GM21723 (cell line): ENCODE data around the gene ILKAP.

Source experiments
- ATAC-seq: cut with Tn5 transposase; IDR thresholded peaks from one replicate; pipeline ENCODE4 v1.9.1; 2021; ENCODE audit warnings: mild to moderate bottlenecking, moderate library complexity; ENCODE audit not compliant: unreplicated experiment

Gene ILKAP

DNA sequence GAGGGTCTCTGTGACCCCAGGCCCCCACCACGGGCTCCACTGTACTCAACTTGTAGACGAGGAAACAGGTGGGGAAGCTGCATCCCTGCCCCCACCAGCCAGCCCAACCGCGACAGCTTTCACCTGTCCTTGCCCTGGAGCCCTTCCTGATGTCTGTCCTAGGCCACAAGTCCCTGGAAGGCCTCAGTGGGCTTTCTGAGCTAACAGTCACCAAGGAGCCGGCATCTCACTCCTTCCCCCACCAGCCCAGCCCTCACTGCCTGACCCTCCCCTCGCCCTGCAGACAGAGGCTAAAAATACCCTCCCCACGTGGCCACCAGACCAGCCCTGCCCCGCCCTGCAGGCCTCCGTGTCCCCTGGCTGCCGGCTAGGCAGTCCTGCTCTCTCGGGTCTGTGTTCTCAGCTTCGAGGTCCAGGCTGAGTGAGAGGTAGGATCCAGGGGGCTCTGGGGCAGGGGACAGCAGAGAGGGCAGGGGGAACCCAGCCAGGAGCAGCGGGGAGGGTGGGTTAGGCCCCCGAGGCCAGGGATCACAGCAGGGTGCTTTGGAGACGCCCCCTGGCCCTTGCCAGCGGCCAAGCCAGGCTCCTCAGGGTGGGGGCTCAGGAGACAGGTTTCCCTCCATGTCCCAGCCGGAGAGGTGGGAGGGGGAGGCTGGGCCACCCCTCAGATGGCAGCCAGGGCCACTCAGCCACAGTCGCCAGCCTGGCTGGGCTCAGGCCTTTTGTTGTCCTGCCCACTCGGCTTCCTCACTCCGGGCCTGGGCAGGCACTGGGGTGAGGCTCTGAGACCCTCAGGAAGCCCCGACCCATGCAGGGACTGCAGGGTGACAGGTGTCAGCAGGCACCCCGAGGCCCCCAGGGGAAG lies 64.9 kb downstream of the ILKAP start, which contains the start of gene KLHL30:
KLHL30 (plus strand) TSS at position 338 of the 865 bp plus-strand sequence. CDS start 2,087 bp downstream, outside the sequence.
- ATAC-seq = no peak

DNA sequence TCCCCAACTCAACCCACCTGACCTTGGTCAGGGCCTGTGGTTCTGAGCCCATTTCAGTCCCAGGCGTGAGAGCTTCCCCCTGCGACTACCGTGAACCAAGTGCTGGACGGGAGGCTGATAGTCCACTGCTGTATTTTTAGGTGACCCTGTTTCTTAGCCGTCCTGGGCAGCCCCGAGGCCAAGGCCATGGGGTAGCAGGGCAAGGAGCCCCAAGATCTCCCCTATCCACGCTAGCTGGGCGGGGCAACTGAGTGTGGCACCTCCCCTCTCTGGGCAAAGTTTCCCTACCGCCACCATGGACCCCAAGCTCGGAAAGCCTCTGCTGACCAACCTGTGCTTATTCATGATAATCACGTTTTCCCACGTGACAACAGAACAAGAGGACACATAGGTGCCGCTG lies 65.6 kb downstream of the ILKAP start:
- ATAC-seq = no peak

DNA sequence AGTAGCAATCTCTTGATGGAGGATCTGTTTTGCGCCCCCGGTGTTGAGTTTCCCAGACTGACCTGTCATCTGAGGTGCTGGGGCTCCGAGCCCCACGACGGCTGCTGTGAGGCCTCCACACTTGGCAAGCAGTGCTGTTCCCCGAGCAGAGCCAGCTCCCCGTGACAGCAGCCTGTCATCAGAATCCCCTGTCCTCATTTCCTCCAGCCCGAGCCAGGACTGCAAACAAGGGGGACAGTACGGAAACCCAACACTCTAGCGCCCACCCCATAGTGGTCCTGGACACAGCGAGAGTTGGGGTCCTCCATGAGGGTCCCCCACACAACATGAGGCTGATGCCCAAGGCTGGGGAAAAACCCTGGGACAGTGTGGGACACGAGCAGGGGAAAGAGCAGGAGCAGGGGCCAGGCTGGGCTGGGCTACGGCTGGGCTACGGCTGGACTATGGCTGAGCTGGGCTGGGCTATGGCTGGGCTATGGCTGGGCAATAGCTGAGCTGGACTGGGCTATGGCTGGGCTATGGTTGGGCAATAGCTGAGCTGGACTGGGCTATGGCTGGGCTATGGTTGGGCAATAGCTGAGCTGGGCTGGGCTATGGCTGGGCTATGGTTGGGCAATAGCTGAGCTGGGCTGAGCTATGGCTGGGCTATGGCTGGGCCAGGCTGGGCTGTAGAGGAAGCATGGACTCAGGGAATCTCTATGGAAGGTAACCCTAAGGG lies 66.5 kb downstream of the ILKAP start:
- ATAC-seq = no peak

DNA sequence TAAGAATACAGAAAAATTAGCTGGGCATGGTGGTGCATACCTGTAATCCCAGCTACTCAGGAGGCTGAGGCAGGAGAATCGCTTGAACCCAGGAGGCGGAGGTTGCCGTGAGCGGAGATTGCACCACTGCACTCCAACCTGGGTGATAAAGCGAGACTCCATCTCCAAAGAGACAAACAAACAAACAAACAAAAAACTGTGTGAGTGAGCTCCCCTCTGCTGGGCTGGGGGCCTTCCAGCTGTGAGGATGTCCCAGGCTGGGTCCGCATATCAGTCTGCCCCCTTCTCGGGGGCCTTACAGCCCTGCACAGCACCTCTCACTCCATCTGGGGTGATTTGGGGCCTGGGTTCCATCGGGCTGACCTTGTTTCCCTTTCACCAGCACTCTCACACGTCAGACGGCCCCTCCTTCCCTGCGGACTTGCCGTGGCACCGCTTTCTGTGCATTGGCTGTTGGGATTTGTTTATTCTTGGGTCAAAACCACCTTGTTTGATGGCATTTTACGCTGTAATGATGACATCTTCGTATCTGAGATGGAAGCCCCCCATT lies 67.8 kb downstream of the ILKAP start:
- ATAC-seq = no peak

DNA sequence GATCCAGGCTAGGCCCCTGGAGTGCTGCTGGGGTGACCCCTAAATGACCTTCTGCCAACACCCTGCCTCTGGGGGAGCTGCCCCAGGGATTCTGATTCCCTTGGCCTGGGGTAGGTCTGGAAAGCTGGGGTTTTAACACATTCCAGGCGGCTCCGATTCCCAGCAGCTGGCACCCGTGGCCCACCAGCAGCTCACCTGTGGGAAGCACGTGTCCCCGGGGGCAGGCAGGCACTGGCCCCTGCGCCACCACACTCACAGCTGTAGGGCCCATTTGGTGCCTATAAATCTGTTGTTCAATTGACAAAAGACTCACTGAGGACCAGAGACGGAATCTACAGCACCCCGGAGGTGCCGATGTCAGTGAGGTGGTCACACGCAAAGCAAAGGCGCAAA lies 69.1 kb downstream of the ILKAP start:
- no peak for ATAC-seq

DNA sequence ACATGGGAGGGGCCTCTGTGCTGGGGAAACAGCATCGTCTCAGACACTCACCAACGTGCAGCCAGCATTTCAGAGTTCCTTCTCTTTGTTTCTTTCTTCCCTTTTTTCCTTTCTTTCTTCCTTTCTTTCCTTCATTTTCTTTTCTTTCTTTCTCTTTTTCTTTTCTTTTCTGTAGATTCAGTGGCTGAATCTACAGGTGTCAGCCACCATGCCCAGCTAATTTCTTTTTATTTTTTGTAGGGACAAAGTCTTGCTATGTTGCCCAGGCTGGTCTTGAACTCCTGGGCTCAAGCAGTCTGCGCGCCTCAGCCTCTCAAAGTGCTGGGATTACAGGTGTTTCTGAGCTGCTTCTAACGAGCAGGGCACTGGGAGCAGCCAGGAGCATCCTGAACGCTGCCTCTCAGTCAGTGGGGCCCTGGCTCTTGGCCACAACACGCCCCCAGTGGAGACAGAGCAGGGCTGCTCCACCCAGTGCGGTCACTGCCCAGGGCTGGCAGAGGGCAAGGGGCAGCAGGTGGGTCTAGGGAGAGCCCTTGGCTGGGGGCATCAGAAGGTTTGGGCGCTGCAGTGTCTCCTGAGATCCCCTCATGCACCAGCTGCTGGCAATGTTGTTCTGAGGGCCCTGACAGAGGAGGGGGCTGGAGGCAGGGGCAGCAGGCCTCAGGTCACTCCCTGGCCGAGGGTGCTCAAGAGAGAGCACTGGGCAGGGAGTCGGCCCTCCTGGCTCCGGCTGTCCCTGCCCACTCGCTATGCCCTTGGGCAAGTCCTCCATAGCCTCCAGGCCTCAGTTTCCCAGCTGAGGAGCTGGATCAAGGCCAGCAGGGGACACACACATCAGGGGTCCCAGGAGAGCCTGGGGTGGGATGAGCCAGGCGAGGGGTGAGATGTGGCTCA lies 69.7 kb downstream of the ILKAP start:
- ATAC-seq = no peak

DNA sequence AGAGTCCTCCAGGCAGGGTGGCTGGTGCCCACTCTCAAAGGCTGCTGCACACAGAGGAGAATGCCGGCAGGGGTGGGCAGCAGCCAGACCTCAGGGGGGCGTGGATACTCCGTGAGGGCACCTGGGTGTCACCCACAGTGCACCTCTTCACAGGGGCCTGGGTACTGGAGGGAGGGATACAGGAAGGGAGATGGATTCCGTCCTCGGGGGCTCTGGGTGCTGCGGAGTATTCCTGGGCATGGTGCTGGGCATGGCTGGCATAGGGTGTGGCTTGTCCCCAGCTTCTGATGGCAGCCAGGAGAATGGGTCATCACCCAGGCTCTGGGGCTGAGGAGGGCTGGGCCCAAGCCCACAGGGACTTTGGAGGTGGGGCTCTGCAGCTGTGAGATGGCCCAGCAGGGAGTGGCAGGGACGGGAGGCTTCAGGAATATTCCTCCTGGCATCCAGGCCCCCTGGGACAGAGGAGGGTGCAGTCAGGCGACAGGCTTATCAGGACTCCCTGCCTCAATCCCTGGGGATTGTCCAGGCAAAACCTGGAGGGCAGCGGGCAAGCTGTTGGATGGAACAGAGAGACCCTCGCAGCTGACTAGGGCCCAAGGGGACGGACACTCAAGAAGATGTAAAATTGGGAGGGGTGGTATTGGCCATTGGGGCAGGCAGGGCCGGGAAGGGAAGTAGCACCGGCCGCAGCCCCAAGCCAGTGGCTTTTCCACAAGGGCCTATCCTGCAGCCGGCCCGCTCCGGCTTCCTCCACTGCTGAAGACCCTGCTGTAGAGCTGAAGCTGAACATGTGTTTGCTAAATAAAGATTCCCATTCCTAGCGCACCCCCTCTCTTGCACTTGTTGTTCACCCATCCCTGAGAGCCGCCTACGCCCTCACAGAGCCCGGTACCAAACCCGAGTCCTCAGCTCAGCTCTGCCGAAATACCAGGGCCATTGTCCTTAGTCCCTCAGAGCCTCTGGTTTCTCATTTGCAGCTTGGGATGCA lies 70.7 kb downstream of the ILKAP start:
- no peak for ATAC-seq

DNA sequence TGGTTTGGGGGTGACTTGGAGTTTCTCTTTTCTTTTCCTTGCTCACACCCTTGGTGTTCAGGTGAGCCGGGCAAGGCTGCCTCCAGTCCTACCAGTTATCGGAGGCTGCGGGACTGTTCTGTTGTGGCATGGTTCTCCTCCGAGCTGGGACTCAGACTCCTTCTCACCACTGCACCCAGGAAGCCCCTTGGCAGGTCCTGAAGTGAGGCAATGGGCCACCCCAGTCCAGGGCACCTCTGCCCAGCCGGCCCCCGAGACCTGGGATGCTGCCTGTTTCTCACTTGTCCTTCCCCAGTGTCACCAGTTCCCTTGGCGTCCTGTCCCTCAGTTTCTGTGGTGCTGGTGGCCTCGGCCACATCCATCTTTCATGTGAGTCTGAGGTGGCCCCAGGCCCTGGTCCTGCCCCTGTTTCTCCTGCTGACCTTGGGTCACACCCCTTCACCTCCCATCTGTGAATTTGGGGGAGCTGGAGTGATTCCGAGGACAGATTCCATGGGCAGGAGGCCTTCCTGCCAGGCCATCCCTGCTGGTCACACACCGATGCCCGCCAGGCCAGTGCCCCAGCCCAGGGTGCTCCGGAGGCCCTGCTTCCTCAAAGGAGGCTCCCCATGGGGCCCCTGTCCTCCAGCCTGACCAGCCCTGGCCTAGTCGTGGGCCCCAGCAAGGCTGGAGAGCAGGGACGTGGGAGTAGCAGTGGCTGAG lies 71.6 kb downstream of the ILKAP start:
- no peak for ATAC-seq

DNA sequence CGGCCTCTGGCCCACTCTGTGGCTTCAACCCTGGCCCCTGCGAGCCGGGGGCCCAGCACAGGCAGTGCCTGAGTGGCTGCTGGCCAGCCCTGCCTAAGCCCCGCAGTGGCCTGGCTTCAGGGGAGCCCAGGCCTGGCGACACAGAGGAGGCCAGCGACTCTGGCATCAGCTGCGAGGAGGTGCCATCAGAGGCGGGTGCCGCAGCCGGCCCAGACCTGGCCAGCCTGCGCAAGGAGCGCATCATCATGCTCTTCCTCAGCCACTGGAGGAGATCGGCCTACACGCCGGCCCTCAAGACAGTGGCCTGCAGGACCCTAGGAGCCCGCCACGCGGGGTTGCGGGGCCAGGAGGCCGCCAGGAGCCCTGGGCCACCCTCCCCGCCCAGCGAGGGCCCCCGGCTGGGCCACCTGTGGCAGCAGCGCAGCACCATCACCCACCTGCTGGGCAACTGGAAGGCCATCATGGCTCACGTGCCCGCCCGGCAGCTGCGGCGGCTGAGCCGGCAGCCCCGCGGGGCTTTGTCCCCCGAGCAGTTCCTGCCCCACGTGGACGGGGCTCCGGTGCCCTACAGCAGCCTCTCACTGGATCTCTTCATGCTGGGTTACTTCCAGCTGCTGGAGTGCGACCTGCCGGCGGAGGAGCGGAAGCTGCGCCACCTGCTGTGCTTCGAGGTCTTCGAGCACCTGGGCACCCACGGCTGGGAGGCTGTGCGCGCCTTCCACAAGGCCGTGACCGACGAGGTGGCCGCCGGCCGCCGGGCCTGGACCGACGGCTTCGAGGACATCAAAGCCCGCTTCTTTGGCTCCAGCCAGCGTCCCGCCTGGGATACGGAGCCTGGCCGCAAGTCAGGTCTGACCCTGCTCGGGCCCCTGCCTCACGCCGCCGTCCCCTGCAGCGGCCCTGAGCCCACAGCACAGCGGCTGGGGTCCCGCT lies 72.5 kb downstream of the ILKAP start:
- ATAC-seq = no peak

DNA sequence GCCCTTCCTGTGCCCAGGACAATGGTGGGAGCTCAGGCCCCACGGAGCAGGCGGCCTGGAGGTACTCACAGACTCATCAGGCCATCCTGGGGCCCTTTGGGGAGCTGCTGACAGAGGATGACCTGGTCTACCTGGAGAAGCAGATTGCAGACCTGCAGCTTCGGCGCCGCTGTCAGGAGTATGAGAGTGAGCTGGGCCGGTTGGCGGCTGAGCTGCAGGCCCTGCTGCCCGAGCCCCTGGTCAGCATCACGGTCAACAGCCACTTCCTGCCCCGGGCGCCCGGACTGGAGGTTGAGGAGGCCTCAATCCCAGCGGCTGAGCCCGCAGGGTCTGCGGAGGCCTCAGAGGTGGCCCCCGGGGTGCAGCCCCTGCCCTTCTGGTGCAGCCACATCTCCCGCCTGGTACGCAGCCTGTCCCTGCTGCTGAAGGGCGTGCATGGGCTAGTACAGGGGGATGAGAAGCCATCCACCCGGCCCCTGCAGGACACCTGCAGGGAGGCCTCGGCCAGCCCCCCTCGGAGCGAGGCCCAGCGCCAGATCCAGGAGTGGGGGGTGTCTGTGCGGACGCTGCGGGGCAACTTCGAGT lies 73.3 kb downstream of the ILKAP start:
- no peak for ATAC-seq

DNA sequence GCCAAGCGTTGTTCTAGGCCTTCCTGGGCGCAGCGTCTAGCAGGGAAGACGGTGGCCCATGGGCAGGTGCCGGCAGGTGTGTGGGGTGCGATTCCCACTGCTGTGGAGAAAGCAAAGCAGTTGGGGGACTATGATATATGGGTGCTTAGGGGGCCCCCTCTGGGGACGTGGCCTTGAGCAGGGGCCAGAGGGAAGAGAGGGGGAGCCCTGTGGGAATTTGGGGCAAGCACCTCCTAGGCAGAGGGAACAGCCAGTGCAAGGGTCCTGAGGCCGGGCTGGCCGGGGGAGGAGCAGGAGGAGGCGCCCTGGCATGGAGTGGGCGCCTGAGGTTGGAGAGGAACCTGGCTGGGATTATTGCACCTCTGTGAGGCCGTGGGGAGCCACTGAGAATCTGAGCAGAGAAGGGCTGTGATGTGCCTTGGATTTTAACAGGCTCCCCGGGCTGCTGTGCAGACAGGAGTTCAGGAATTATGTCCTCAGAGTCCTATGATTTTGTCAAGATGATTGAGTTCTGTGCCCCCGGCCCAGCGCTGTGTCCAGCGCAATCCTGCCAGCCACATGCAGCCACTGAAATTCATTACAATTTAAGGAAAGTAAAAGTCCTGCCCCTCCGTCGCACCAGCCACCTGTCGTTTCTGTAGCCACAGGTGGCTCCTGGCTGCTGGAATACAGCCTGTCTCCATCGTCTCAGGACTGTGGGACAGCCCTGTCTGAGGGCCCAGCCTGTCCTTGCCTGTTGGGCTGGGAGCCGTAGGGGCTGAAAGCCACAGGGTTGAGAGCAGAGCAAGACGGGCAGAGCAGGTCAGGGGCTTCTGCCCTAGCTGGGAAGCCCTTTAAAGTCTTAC lies 74.1 kb downstream of the ILKAP start:
- ATAC-seq = no peak

DNA sequence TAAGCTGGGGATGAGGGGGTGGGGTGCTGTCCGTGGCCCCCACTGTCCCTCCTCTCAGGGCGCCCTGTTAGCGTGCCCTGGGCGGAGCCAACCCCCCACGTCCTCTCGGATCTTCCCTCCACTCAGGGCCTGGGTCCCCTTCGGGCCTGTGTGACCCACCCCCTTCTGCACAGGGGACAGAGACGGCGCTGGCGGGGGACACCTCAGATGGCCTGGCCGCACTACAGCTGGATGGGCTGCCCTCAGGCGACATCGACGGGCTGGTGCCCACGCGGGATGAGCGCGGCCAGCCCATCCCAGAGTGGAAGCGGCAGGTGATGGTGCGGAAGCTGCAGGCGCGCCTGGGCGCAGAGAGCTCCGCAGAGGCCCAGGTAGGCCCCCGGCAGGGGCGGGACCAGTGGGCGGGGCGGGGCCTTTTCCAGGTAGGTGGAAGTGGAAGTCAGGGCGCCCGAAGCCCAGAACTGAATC lies 74.9 kb downstream of the ILKAP start:
- no peak for ATAC-seq

DNA sequence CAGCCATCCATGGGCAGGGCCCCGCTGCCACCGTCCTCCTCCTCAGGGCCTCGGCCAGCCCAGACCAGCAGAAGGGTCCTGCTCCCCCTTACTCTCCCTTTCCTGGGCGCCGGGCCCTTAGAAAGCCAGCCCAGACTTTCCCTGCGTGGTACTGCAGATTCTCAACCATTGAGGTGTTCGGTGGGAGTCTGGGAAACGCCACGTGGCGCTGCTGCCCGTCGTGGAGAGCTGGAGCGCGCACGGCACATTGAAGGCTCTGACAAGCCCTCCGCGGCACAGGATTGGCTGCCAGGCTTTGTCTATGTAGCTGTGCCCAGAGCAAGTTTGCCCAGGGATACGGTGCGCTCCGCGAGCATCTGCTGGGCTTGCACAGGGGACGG lies 75.4 kb downstream of the ILKAP start:
- ATAC-seq = no peak

DNA sequence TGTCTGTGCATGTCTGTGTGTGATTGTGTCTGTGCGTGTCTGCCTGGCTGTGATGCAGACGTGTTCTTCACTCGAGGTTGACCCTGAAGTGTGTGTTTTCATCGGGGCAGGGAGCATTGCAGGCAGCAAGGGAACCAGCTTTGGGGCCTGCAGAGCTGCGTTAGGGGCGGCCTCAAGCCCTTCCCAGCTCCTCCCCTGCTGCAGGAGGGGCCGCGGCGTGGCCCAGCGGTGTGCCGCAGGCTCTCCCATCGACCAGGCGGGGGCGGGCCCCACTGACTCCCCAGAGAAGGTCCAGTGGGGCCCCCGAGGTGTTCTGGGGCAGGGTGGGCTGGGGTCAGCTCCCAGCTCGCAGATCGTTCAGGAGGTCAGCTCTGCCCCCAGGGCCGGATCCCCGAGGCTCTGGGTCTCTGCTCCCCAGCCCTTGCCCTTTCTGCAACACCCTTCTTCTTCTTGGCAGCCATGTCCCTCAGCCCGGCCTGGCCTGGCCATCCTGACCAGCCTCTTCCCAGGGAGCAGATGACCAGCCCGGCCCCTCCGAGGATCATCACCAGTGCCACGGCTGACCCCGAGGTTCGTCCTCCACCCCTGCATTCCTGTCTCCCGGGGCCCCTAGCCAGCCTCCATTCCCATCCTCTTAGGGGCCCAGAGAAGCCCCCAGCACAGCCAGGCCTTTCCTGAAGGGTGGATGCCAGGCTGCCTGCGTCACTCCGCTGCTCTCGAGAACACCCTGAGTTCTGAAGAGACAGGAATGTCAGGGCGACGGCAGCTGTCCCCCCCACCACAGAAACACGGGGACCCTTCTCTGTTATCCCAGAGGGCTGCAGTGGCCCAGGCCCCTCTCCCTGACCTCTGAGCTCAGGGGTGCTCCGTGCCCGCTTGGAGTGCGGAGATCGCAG lies 76.1 kb downstream of the ILKAP start:
- no peak for ATAC-seq

DNA sequence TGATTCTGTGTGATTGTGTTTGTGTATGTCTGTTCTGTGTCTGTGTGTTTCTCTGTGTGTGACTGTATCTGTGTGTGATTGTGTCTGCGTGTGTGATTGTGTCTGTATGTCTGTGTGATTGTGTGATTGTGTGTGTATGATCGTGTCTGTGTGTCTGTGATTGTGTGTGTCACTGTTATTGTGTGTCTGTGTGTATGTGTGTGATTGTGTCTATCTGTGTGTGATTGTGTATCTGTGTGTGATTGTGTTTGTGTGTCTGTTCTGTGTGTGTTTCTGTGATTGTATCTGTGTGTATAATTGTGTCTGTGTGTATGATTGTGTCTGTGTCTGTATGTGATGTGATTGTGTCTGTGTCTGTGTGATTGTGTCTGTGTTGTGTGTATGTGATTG lies 76.7 kb downstream of the ILKAP start:
- no peak for ATAC-seq

DNA sequence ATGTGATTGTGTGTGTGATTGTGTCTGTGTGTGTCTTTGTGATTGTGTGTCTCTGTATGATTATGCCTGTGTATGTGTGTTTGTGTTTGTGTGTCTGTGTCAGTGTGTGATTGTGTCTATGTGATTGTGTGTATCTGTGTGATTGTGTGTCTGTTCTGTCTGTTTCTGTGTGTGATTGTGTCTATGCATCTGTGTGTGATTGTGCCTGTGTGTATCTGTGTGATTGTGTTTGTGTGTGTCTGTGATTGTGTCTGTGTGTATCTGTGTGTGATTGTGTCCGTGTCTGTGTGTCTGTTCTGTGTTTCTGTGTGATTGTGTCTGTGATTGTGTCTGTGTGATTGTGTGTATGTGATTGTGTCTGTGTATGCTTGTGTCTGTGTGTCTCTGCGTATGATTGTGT lies 77.2 kb downstream of the ILKAP start:
- ATAC-seq = no peak
